ENCODE measurements around the gene ARL4C. TPM values are rescaled to one million over a fixed set of nuclear protein-coding genes. Genes with fewer than 3 reads are reported as not detected.
A peak's percentile ranks its signal among the peaks of the same experiment; 100 is the strongest.
"Not testable (repeated sequence)": the region's sequence is repeated elsewhere in the genome, so short reads cannot be mapped to it uniquely, and the experiment has no call there.

The ARL4C gene
- total RNA-seq, 1 donor from 2014 or later: 8.4 TPM

- no peak for DNase-seq (ENCODE audit: low spot score)
Observed at GRCh38 chr2:234476766-234477165, 20.1 kb downstream of the ARL4C start.

- no peak for DNase-seq (ENCODE audit: low spot score)
Observed at GRCh38 chr2:234474654-234475053, 22.2 kb downstream of the ARL4C start.

- DNase-seq (ENCODE audit: low spot score): no peak
Observed at GRCh38 chr2:234472155-234472554, 24.7 kb downstream of the ARL4C start.

DNA sequence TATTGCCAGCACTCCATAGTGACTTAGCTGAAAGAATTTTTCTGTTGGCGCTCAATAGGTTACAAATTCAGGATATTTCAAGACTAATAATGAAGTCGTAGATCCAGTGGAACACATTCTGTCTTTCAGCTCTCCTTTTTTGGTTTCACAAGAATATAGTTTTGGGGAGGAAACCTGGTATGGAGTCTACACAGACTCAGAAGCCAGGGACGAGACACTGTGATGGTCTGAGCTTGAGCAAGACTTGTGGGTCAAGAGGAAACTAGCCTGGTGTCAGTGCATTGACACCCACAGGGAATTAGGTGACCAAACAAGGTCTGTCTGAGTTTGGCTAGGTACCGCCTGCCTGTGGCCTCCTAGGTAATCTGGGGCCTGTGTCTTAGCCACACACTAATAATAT, 26.9 kb downstream of the ARL4C start:
- no peak for DNase-seq (ENCODE audit: low spot score)

DNA sequence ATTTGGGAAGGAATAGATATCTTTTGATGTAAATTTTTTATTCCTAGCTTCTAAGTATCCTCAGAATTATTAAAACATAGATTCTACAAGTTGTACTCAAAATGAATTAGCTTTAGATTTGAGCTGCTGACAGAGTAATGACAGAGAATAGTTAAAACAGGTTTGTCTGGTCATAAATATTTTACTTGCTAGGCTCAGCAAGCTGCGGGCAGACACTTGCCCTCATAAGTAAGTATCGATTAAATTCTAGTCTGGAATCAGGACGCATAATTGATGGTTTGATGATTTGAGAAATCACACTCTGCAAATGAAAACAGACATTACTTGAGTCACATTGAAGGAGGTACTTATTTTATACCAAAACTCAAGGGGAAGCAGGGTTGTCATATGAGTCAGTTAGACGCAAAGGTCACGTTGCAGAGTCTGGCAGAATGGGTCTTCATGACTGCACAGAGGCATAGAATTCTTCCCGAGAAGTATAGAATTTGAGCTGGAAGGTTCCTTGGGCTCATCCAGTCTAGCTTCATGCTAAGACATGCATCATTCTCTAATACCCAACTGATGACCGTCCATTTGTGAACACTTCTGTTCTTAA, 27.5 kb downstream of the ARL4C start:
- DNase-seq (ENCODE audit: low spot score): no peak

- no peak for DNase-seq (ENCODE audit: low spot score)
Observed at GRCh38 chr2:234468503-234468902, 28.4 kb downstream of the ARL4C start.

DNA sequence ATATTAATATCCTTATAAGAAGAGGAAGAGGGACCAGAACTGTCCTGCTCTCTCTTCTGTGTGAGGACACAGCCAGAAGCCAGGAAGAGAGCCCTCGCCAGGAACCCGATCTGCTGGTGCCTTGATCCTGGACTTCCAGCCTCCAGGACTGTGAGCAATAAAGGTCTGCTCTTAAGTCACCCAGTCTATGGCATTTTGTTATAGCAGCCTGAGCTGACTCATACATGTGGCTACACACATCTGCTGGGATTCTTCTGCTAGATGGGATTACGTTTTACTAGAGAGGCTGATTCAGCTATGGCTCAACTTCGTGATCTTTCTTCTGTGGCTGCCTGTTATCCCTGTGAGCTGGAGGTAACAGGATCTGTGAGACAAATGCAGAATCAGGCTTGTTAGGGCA, 29.6 kb downstream of the ARL4C start:
- DNase-seq (ENCODE audit: low spot score): no peak

DNA sequence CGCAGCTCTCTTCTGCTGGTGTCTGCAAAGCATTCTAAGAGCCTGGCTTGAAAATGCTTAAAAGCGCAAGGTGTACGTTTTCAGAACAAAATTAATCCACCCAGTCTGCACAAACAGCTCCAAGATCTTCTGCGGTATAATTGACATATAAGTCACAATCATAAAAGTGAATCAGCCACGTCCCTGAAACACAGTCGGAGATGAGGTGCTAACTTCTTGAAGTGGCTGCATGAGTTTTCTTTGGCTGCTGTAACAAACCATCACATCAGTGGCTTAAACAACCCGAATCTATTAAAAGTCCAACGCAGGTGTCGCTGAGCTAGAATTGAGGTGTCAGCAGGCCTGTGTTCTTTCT, 32.6 kb downstream of the ARL4C start:
- no peak for DNase-seq (ENCODE audit: low spot score)

DNA sequence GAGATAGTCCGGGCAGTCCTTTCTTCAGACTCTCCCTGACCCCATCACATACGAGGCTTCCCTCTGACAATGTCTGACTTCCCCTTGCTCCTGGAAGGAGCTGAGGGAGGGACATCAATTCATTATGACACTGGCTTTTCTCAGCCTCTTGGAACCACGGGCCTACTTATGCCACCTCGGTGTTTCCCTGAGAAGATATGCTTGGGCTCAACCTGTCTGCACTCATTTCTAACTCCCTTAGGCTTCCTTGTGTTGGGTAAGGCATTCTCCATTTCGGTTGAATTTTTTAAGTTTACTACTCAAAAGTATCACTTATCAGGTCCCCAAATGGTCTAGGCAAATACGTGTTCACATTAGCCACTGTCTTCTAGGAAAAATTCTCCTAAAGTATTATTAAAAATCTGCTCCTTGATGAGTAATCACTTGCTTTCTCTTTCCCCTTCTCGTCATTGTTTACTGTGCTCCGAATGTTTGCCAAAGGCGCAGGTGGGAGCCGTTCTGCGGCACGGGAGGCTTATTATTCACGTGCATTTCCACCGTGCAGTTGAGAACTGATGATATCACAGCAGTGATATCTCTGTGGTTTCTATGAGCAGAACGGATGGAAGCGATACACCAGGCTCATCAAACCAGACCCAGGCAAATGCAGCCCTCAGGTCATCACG, 33.1 kb downstream of the ARL4C start:
- DNase-seq (ENCODE audit: low spot score): peak; percentile 16

- DNase-seq (ENCODE audit: low spot score): no peak
Observed at GRCh38 chr2:234462218-234462992, 34.5 kb downstream of the ARL4C start.

DNA sequence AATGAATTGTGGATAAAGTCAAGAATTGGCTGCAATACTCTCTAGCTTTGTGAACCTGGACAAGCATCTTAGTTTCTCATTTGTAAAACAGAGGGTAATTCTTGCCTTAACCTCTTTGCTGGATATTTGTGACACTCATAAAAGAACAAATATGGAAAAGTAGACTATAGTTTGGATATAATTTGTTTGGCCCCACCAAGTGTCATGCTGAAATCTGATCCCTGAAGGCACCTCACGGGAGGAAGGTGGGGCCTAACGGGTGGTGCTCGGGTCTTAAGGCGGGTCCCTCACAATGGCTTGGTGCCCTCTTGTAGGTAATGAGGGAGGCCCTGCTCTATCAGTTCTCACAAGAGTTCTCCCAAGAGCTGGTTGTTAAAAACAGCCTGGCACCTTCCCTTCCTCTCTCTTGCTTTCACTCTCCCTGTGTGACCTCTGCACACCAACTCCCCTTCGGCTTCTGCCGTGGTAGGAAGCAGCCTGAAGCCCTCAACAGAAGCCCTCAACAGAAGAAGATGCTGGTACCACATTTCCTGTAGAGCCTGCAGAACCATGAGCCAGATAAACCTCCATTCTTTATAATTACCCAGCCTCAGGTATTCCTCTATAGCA, 37.4 kb downstream of the ARL4C start:
- no peak for DNase-seq (ENCODE audit: low spot score)

DNA sequence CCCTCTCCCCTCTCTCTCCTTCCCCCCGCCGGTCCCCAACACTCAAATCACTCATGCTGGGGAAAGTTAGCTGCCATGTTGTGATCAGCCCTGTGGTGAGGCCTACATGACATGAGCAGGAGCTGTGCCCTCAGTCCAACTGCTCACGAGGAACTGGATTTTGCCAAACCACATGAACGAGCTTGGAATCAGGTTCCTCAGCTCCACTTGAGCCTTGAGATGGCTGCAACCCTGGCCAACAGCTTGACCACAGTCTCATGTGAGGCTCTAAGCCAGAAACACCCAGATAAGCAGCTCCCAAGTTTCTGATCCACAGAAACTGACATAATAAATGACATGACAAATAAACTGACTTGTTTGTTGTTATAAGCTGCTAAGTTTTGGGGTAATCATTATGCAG, 38.4 kb downstream of the ARL4C start:
- no peak for DNase-seq (ENCODE audit: low spot score)

- no peak for DNase-seq (ENCODE audit: low spot score)
Observed at GRCh38 chr2:234457421-234457820, 39.5 kb downstream of the ARL4C start.

GRCh38 chr2:234455246-234455645, 41.6 kb downstream of the ARL4C start:
- not testable (repeated sequence) for DNase-seq (ENCODE audit: low spot score)

DNA sequence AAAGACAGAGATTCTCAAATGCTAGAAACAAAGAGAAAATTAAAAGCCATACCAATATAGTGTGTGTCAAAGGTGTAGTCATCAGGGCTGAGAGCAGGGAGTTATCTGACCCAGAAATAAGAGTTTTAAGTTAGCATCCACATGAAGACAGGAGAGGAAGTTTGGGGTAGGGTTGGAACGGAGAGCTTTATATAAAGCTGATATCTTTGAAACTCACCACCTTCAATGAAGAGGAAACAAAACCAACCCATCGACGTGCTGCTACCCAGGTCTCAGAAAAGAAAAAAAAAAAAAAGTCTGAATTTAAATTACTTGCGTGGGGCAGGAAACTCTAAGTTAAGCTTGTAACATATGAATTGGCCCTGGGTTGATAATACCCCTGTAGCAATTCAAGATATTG, 42.4 kb downstream of the ARL4C start:
- no peak for DNase-seq (ENCODE audit: low spot score)

- DNase-seq (ENCODE audit: low spot score): no peak
Observed at GRCh38 chr2:234453216-234453615, 43.7 kb downstream of the ARL4C start.

DNA sequence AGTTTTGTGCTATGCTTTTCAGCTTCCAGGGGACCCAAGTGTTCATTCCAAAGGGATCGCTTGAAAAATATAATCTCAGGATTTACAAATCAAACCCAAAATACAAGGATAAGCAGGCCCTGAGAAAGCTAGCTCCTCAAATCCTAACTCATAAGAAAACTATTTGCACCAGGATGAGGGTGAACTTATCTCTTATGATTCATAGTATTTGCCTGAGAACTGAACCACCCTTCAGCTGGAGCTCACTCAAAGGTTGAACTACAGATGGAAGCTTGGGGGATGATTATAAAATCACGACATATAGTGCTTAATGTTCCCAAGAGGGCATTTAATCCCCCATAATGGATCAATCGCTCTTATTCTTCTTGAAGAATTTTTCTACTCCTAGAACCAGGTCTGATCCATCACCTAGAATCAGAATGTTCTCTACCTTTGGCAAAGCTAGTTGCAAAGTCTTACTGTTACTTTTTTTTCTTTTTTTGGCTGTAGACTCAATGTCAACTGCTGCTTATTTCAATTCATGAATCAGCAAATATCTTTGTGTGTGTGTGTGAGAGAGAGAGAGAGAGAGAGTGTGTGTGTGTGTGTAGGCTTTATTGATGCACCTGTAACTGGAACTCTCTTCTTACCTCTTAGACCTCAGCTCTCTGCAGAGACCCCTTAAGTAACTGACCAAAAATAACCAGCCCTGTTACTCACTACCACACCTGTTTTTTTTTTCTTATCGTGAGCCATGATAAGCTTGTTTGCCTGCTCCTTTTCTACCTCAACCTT, 44.8 kb downstream of the ARL4C start:
- peak; percentile 82 for DNase-seq (ENCODE audit: low spot score)

DNA sequence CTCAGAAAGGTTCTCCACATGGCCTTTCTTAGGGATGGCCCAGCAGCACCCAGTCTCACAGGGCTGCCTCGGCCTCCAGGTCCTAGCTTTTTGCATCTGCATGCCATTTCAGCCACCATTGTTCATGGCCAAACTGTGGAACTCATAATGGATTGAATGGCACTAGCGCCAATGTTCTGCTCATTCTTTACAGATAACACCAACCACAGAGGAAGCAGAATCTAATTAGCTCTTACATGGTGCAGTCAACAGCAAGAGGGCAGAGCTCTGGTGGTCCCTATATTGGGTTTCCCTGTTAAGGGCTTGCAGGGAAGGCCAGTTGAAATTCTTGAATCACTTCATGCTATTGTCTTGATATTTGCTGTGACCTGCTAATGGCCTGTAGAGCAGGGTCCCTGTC, 45.6 kb downstream of the ARL4C start:
- DNase-seq (ENCODE audit: low spot score): no peak

- DNase-seq (ENCODE audit: low spot score): no peak
Observed at GRCh38 chr2:234450431-234451124, 46.3 kb downstream of the ARL4C start.

GRCh38 chr2:234448506-234449184, 48.2 kb downstream of the ARL4C start:
- DNase-seq (ENCODE audit: low spot score): no peak

- no peak for DNase-seq (ENCODE audit: low spot score)
Observed at GRCh38 chr2:234447963-234448362, 48.9 kb downstream of the ARL4C start.

Data from umbilical cord (tissue), 2 donors.